Measurements from ENCODE around the gene POLR3B.
"Not testable (repeated sequence)": the region's sequence is repeated elsewhere in the genome, so short reads cannot be mapped to it uniquely, and the experiment has no call there.

The POLR3B gene

GRCh38 chr12:106343214-106343528 lies 14.4 kb upstream of the POLR3B start:
- DNase-seq = no peak

GRCh38 chr12:106344131-106344530 lies 13.4 kb upstream of the POLR3B start:
- no peak for DNase-seq

- DNase-seq = no peak
Measured at GRCh38 chr12:106345746-106346145, 11.8 kb upstream of the POLR3B start.

- no peak for DNase-seq
Measured at GRCh38 chr12:106348411-106348810, 9.1 kb upstream of the POLR3B start.

- no peak for DNase-seq
Measured at GRCh38 chr12:106353175-106353574, 4.4 kb upstream of the POLR3B start.

- DNase-seq = no peak
Measured at GRCh38 chr12:106358396-106359241, 1.1 kb downstream of the POLR3B start.

GRCh38 chr12:106359646-106360399 lies 2.3 kb downstream of the POLR3B start:
- DNase-seq = no peak

- DNase-seq = no peak
Measured at GRCh38 chr12:106360400-106360994, 2.9 kb downstream of the POLR3B start.

- DNase-seq = no peak
Measured at GRCh38 chr12:106362971-106363370, 5.4 kb downstream of the POLR3B start.

GRCh38 chr12:106364261-106364660 lies 6.7 kb downstream of the POLR3B start:
- no peak for DNase-seq

GRCh38 chr12:106369624-106370346 lies 12.2 kb downstream of the POLR3B start:
- DNase-seq = no peak

- no peak for DNase-seq
Measured at GRCh38 chr12:106378788-106379187, 21.2 kb downstream of the POLR3B start.

- no peak for DNase-seq
Measured at GRCh38 chr12:106380954-106381353, 23.4 kb downstream of the POLR3B start.

GRCh38 chr12:106381866-106382265 lies 24.3 kb downstream of the POLR3B start:
- not testable (repeated sequence) for DNase-seq

GRCh38 chr12:106386813-106387535 lies 29.4 kb downstream of the POLR3B start:
- no peak for DNase-seq

GRCh38 chr12:106387848-106388377 lies 30.4 kb downstream of the POLR3B start:
- no peak for DNase-seq

- no peak for DNase-seq
Measured at GRCh38 chr12:106389151-106389550, 31.6 kb downstream of the POLR3B start.

GRCh38 chr12:106392759-106393158 lies 35.2 kb downstream of the POLR3B start:
- DNase-seq = no peak

- DNase-seq = no peak
Measured at GRCh38 chr12:106409878-106410277, 52.3 kb downstream of the POLR3B start.

GRCh38 chr12:106412563-106412962 lies 55.0 kb downstream of the POLR3B start:
- DNase-seq = no peak

- DNase-seq = no peak
Measured at GRCh38 chr12:106415134-106415533, 57.6 kb downstream of the POLR3B start.

GRCh38 chr12:106416273-106416672 lies 58.7 kb downstream of the POLR3B start:
- no peak for DNase-seq

All from NCI-H187 (cell line).